ENCODE measurements around the gene PTCH1.

PTCH1 gene

DNA sequence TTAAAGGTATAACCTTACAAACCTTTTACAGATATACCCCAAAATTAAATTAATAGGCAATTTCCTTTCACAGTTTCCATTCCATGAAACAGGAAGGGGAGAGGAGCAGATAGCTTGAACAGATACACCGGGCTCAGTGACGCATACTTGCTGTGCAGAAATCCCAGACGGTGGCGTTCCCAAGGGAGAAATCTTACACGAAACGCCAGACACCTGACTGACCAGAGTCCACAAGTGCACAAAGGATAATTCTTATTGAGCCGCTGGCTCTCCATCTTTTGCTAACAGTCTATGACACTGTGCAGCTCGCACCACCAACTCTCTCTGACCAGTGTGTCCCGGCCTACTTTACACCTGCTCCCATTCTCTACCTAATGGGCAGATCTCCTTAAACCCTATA lies 37.4 kb downstream of the PTCH1 start:
- DNase-seq: peak; percentile 84
- H3K9me3 ChIP-seq: no peaks in the 10 kb centered on the region
- H3K4me3 ChIP-seq (ENCODE audit: low read depth, low read length): no peak overlapping the region
- H3K4me1 ChIP-seq: peaks cover 7% of the 10 kb centered on the region; the same call in 1 of the 2 replicates
- H3K27me3 ChIP-seq: no peaks in the 10 kb centered on the region
- H3K36me3 ChIP-seq: peaks cover 61% of the 10 kb centered on the region
- TF ChIP-seq, protein P1, sequence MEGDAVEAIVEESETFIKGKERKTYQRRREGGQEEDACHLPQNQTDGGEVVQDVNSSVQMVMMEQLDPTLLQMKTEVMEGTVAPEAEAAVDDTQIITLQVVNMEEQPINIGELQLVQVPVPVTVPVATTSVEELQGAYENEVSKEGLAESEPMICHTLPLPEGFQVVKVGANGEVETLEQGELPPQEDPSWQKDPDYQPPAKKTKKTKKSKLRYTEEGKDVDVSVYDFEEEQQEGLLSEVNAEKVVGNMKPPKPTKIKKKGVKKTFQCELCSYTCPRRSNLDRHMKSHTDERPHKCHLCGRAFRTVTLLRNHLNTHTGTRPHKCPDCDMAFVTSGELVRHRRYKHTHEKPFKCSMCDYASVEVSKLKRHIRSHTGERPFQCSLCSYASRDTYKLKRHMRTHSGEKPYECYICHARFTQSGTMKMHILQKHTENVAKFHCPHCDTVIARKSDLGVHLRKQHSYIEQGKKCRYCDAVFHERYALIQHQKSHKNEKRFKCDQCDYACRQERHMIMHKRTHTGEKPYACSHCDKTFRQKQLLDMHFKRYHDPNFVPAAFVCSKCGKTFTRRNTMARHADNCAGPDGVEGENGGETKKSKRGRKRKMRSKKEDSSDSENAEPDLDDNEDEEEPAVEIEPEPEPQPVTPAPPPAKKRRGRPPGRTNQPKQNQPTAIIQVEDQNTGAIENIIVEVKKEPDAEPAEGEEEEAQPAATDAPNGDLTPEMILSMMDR (IDR thresholded peaks at IDR 0.05; ENCODE audit: low read depth, low read length): no peak

DNA sequence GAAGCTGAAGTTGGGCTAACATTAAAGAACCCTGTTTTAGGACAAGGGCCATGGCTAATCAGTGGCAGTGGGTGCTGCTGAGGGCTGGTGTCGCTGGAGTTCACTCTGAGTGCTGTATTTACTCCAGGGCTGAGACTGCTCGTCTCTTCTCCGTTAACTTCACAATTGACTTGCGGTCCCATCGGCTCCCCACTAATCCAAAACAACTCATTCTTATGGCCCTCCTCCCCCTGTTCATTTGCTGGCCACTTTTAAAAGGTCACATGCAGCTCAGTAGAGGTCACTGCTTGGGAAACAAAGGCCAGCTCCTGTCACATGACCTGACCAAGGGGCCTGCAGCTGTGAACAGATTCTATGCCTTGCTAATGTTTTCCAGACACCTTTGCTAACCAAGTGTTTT lies 38.4 kb downstream of the PTCH1 start:
- TF ChIP-seq, protein P1 (IDR thresholded peaks at IDR 0.05; ENCODE audit: low read depth, low read length): no peak
- Histone ChIP-seq H3K4me1 (peaks cover 7% of the 10 kb centered on the region; the same call in 1 of the 2 replicates), H3K9me3 (no peaks in the 10 kb centered on the region), H3K27me3 (no peaks in the 10 kb centered on the region), H3K4me3 (ENCODE audit: low read depth, low read length) (no peak overlapping the region), H3K36me3 (peaks cover 60% of the 10 kb centered on the region)
- DNase-seq: no peak

DNA sequence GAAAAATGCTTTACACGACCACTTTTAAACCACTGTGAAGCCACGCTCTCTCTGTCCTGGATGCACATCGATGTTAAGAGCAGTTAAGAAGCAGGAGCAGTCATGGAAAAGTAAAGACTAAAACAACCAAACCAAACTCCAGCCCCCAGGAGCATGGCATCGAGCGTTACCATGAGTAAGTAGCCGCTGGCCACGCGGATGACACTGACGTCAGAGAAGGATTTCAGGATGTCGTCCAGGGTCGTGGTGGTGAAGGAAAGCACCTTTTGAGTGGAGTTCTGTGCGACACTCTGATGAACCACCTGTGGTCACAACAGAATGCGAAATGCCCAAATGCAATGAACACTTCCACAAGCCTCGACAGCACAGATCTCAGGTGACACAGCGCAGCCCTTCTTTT lies 38.9 kb downstream of the PTCH1 start:
- Histone ChIP-seq H3K4me3 (ENCODE audit: low read depth, low read length) (no peak overlapping the region), H3K27me3 (no peaks in the 10 kb centered on the region), H3K36me3 (peaks cover 63% of the 10 kb centered on the region), H3K9me3 (no peaks in the 10 kb centered on the region), H3K4me1 (peaks cover 7% of the 10 kb centered on the region; the same call in 1 of the 2 replicates)
- TF ChIP-seq, protein P1 (IDR thresholded peaks at IDR 0.05; ENCODE audit: low read depth, low read length): no peak
- DNase-seq: no peak

GRCh38 chr9:95477441-95477840 lies 39.3 kb downstream of the PTCH1 start:
- no peak for DNase-seq
- H3K36me3 ChIP-seq: peaks cover 68% of the 10 kb centered on the region

DNA sequence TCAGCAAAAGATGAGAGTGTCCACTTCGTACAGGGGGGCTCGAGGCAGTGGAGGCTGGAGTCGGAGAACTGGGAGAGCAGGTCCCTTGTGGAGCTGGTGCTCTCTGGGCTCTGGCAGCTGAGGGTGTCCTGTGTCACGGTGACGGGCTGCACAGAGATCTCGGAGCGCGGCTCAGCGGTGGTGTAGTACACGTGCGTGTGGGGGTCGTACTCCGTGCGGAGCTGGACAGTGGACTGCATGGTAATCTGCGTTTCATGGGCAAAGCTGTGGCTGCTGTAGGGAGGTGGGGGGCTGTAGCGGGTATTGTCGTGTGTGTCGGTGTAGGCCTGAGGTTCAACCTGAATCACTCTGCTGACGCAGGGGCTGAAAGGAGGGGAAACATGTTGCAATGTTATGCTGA lies 48.0 kb downstream of the PTCH1 start:
- Histone ChIP-seq H3K36me3 (peaks cover 83% of the 10 kb centered on the region), H3K4me3 (ENCODE audit: low read depth, low read length) (no peak overlapping the region), H3K9me3 (no peaks in the 10 kb centered on the region), H3K27me3 (no peaks in the 10 kb centered on the region), H3K4me1 (peaks cover 4% of the 10 kb centered on the region)
- TF ChIP-seq, protein P1 (IDR thresholded peaks at IDR 0.05; ENCODE audit: low read depth, low read length): no peak
- DNase-seq: no peak

More at GRCh38 chr9:95477441-95477840, 39.3 kb downstream of the PTCH1 start:
- peaks cover 7% of the 10 kb centered on the region; the same call in 1 of the 2 replicates for H3K4me1 ChIP-seq
- H3K9me3 ChIP-seq: no peaks in the 10 kb centered on the region
- no peak overlapping the region for H3K4me3 ChIP-seq (ENCODE audit: low read depth, low read length)
- no peaks in the 10 kb centered on the region for H3K27me3 ChIP-seq
- TF ChIP-seq, protein P1 (IDR thresholded peaks at IDR 0.05; ENCODE audit: low read depth, low read length): no peak

DNA sequence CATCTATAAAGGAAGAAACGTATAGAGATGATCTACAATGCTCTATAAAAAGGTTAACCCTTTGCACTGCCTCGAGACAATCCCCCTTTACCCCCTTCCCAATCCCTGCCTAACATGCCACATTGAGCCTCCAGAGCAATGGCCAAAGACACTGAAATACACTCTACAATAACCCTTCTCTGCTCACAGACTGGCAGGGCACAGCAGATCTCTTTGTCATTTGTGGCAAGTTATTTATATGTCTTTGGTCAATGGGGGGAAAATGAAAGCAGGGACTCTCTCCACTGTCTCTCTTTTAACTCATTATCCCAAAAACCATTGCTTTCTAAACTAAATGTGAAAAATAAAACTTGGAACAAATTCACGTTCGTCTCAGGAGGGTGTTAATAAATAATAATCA lies 51.7 kb downstream of the PTCH1 start:
- Histone ChIP-seq H3K9me3 (no peaks in the 10 kb centered on the region), H3K4me3 (ENCODE audit: low read depth, low read length) (no peak overlapping the region), H3K4me1 (peaks cover 37% of the 10 kb centered on the region), H3K27me3 (no peaks in the 10 kb centered on the region), H3K36me3 (peaks cover 82% of the 10 kb centered on the region)
- DNase-seq: no peak
- TF ChIP-seq, protein P1 (IDR thresholded peaks at IDR 0.05; ENCODE audit: low read depth, low read length): no peak

Measured in BE2C (cell line).